Liver (tissue), 10 donors: ENCODE measurements around the gene ALG3. TPM values are rescaled to one million over a fixed set of nuclear protein-coding genes. Genes with fewer than 3 reads are reported as not detected.

Experiments used
- DNase-seq: peaks from one replicate; pipeline ENCODE4 v3.0.0-alpha.2; 2017; ENCODE audit warnings: low spot score
- H3K27ac ChIP-seq, 2 donors: one replicate each; pipeline ENCODE4 v1.7.0; 2013; ENCODE audit warnings: inconsistent platforms in 2 of 2, low read length in 2 of 2, control low read depth in 1 of 2, low read depth in 1 of 2, mild to moderate bottlenecking in 1 of 2
- H3K27me3 ChIP-seq, 4 donors: one replicate each; pipeline versions ENCODE4 v1.6.1 to v1.7.0; 2013; ENCODE audit warnings: low read length in 3 of 4, inconsistent platforms in 1 of 4, mild to moderate bottlenecking in 1 of 4, moderate library complexity in 1 of 4; ENCODE audit not compliant: control insufficient read depth in 4 of 4, insufficient read depth in 4 of 4
- H3K36me3 ChIP-seq, 4 donors: one replicate each; pipeline versions ENCODE4 v1.6.1 to v1.7.0; 2013; ENCODE audit warnings: low read length in 3 of 4, mild to moderate bottlenecking in 3 of 4, low read depth in 1 of 4, moderate library complexity in 1 of 4; ENCODE audit not compliant: control insufficient read depth in 4 of 4, insufficient read depth in 3 of 4
- H3K4me1 ChIP-seq, 4 donors: one replicate each; pipeline versions ENCODE4 v1.6.1 to v1.7.0; 2013; ENCODE audit warnings: low read length in 3 of 4, mild to moderate bottlenecking in 3 of 4, moderate library complexity in 1 of 4; ENCODE audit not compliant: control insufficient read depth in 4 of 4, insufficient read depth in 4 of 4
- H3K4me3 ChIP-seq, 3 donors: one replicate each; pipeline versions ENCODE4 v1.6.1 to v1.7.0; 2013; ENCODE audit warnings: low read length in 3 of 3, control low read depth in 1 of 3, low read depth in 1 of 3, mild to moderate bottlenecking in 1 of 3
- H3K9ac ChIP-seq, 2 donors: one replicate each; pipeline ENCODE4 v1.7.0; 2013; ENCODE audit warnings: low read length in 2 of 2, mild to moderate bottlenecking in 2 of 2, moderate library complexity in 2 of 2, control low read depth in 1 of 2, low read depth in 1 of 2
- H3K9me3 ChIP-seq, 4 donors: one replicate each; pipeline versions ENCODE4 v1.6.1 to v1.7.0; 2013; ENCODE audit warnings: low read length in 3 of 4; ENCODE audit not compliant: control insufficient read depth in 4 of 4
- EGR1 ChIP-seq, 2 donors: IDR thresholded peaks; 2 replicates each; pipeline ENCODE4 v1.6.1; 2016 to 2018; ENCODE audit warnings: antibody characterized with exemption in 2 of 2, low read depth in 2 of 2
- FOXA1 ChIP-seq: IDR thresholded peaks from 2 replicates; pipeline ENCODE4 v1.6.1; 2016; ENCODE audit warnings: antibody characterized with exemption
- FOXA2 ChIP-seq: IDR thresholded peaks from 2 replicates; pipeline ENCODE4 v1.6.1; 2016; ENCODE audit warnings: antibody characterized with exemption
- GABPA ChIP-seq, 2 donors: IDR thresholded peaks in 1 of 2; conservative IDR thresholded peaks in 1 of 2; 2 replicates each; pipeline ENCODE4 v1.6.1; 2016; ENCODE audit warnings: antibody characterized with exemption in 2 of 2, mild to moderate bottlenecking in 1 of 2, moderate library complexity in 1 of 2
- NR2F2 ChIP-seq: IDR thresholded peaks from 2 replicates; pipeline ENCODE4 v1.6.1; 2016; ENCODE audit warnings: antibody characterized with exemption
- RAD21 ChIP-seq, 2 donors: IDR thresholded peaks; 2 replicates each; pipeline ENCODE4 v1.6.1; 2016; ENCODE audit warnings: antibody characterized with exemption in 2 of 2, mild to moderate bottlenecking in 2 of 2
- WGBS: extraction: QIAGEN DNeasy Blood & Tissue Kit; methylation state at CpG from one replicate; pipeline ENCODE4 v1.1.7; 2013; 5-methylcytosine and 5-hydroxymethylcytosine counted together
- polyA plus RNA-seq, 2 donors: library from polyadenylated mRNA; stranded (reverse) in 1 of 2; unstranded in 1 of 2; fragments of 200-250 nt in 1 of 2; fragments of >200 nt in 1 of 2; fragmentation: Nextera tagmentation in 1 of 2; extraction: Ambion mirVana in 1 of 2; gene quantifications; one replicate each; pipeline versions ENCODE4 v1.2.1 to v1.2.3, GENCODE V29; 2013 to 2015
- small RNA-seq: library from RNA; depleted of rRNA; stranded (forward); fragments of <200 nt; gene quantifications from one replicate; pipeline ENCODE3, GENCODE V24; 2014
- total RNA-seq, 2 donors: library from RNA; depleted of rRNA; stranded (reverse); fragments of >200 nt; gene quantifications; one replicate each; pipeline ENCODE4 v1.2.3, GENCODE V29; 2014
- TF ChIP-seq, protein P1 (sequence below): IDR thresholded peaks from 2 replicates; pipeline ENCODE4 v1.6.1; 2016; ENCODE audit warnings: antibody characterized with exemption, mild to moderate bottlenecking
- TF ChIP-seq, protein P2 (sequence below): IDR thresholded peaks from 2 replicates; pipeline ENCODE4 v1.6.1; 2016; ENCODE audit warnings: antibody characterized with exemption
- TF ChIP-seq, protein P3 (sequence below): IDR thresholded peaks from 2 replicates; pipeline ENCODE4 v1.6.1; 2016; ENCODE audit warnings: antibody characterized with exemption
- TF ChIP-seq, protein P4 (sequence below): IDR thresholded peaks from 2 replicates; pipeline ENCODE4 v1.6.1; 2016; ENCODE audit warnings: antibody characterized with exemption
- donor health status: healthy.
- donor health status: healthy.
- donor health status: healthy.
- donor health status: healthy.
- donor health status: healthy.

Gene ALG3
- total and polyA plus RNA-seq, 4 donors, result 27.7 to 78.6 (median 64.5) TPM

DNA sequence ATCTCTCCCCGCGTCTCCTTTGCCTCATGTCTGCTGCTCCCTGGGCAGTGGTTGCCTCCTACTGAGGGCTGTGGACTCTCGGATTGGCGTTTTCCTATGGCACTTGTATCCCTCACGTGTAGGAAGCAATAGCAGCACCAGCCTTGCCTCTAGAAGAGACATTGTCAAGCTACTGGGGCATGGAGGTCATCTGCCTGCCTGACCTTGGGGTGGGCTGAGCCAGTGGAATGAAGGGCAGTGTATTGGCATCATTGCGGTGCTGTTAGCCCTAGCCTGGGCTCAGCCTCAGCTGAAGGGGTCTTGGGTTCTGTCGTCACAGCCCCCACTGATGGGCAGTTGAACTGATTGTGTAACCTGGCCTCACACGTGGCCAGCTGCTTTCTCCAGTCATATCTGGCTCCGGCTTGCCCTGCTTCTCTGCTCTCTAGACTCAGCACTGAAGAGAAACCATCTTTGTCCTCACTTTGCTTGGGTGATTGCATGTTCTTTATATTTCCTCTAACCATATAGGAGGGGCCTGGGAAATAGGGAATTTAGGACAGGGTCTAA, 54.7 kb downstream of the ALG3 start (continued):
- TF ChIP-seq, protein P1, sequence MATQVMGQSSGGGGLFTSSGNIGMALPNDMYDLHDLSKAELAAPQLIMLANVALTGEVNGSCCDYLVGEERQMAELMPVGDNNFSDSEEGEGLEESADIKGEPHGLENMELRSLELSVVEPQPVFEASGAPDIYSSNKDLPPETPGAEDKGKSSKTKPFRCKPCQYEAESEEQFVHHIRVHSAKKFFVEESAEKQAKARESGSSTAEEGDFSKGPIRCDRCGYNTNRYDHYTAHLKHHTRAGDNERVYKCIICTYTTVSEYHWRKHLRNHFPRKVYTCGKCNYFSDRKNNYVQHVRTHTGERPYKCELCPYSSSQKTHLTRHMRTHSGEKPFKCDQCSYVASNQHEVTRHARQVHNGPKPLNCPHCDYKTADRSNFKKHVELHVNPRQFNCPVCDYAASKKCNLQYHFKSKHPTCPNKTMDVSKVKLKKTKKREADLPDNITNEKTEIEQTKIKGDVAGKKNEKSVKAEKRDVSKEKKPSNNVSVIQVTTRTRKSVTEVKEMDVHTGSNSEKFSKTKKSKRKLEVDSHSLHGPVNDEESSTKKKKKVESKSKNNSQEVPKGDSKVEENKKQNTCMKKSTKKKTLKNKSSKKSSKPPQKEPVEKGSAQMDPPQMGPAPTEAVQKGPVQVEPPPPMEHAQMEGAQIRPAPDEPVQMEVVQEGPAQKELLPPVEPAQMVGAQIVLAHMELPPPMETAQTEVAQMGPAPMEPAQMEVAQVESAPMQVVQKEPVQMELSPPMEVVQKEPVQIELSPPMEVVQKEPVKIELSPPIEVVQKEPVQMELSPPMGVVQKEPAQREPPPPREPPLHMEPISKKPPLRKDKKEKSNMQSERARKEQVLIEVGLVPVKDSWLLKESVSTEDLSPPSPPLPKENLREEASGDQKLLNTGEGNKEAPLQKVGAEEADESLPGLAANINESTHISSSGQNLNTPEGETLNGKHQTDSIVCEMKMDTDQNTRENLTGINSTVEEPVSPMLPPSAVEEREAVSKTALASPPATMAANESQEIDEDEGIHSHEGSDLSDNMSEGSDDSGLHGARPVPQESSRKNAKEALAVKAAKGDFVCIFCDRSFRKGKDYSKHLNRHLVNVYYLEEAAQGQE, result no peak
- TF ChIP-seq, protein P2, sequence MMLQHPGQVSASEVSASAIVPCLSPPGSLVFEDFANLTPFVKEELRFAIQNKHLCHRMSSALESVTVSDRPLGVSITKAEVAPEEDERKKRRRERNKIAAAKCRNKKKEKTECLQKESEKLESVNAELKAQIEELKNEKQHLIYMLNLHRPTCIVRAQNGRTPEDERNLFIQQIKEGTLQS, result no peak
- TF ChIP-seq FOXA2 (no peak), FOXA1 (no peak), RAD21 (IDR thresholded peaks at IDR 0.05) (no peak), GABPA (IDR thresholded peaks at IDR 0.05 in 1 of 2, conservative IDR thresholded peaks at IDR 0.05 in 1 of 2) (no peak)

DNA sequence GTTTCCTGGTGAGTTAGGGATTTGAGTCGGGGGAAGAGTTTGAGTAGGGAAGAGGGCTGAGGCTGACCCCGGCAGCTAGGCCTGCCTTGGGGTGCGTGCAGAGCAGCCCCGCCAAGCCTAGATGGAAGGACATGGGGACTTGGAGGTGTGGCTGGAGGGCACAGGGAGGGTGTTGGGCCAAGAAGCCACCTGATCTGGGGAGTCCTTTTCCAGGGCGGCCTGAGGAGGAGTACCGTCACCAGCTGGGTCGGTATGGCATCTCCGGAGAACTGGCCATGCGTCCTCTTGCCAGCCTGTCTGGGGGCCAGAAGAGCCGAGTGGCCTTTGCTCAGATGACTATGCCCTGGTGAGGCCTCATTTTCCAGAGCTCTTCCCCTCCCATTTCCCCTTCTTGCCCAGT, 55.9 kb downstream of the ALG3 start:
- peaks cover 0 to 8% (median under 1%) of the 10 kb centered on the region in 4 donors for H3K4me1 ChIP-seq
- DNase-seq, result no peak
- H3K27me3 ChIP-seq, result no peaks in the 10 kb centered on the region
- WGBS, result 95% methylated on average over 10 of the region's 10 CpGs
- no peak overlapping the region for H3K9ac ChIP-seq
- TF ChIP-seq FOXA2 (no peak), EGR1 (IDR thresholded peaks at IDR 0.05; ENCODE audit: low read depth in 2 of 2) (no peak), NR2F2 (no peak)
- TF ChIP-seq, protein P3, sequence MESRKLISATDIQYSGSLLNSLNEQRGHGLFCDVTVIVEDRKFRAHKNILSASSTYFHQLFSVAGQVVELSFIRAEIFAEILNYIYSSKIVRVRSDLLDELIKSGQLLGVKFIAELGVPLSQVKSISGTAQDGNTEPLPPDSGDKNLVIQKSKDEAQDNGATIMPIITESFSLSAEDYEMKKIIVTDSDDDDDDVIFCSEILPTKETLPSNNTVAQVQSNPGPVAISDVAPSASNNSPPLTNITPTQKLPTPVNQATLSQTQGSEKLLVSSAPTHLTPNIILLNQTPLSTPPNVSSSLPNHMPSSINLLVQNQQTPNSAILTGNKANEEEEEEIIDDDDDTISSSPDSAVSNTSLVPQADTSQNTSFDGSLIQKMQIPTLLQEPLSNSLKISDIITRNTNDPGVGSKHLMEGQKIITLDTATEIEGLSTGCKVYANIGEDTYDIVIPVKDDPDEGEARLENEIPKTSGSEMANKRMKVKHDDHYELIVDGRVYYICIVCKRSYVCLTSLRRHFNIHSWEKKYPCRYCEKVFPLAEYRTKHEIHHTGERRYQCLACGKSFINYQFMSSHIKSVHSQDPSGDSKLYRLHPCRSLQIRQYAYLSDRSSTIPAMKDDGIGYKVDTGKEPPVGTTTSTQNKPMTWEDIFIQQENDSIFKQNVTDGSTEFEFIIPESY, result no peak
- TF ChIP-seq, protein P2, result no peak
- TF ChIP-seq, protein P4, sequence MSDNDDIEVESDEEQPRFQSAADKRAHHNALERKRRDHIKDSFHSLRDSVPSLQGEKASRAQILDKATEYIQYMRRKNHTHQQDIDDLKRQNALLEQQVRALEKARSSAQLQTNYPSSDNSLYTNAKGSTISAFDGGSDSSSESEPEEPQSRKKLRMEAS, result no peak
- H3K27ac ChIP-seq, result no peak overlapping the region
- H3K36me3 ChIP-seq, result peaks cover 28 to 77% (median 64%) of the 10 kb centered on the region in 4 donors
- H3K4me3 ChIP-seq, result no peak overlapping the region
- H3K9me3 ChIP-seq, result no peaks in the 10 kb centered on the region

Small RNAs within 50 kb of the gene (small RNA-seq; reads per million reads assigned to genes)
- gene MIR1224, result not detected

Other genes starting within 250 kb of the ALG3 start
- gene ABCC5, start 231.1 kb downstream of the ALG3 start, total RNA-seq, result 10 to 100 TPM; 12.5 to 35.7 TPM
- 1 to 10 TPM; 2.8 to 3.7 TPM for gene ABCC5, start 231.1 kb downstream of the ALG3 start, polyA plus RNA-seq
- gene HTR3D, start 217.2 kb downstream of the ALG3 start, total RNA-seq, result not detected
- not detected for gene HTR3D, start 217.2 kb downstream of the ALG3 start, polyA plus RNA-seq
- gene HTR3C, start 195.9 kb downstream of the ALG3 start, total RNA-seq, result not detected
- gene HTR3C, start 195.9 kb downstream of the ALG3 start, polyA plus RNA-seq, result not detected
- gene HTR3E, start 151.9 kb downstream of the ALG3 start, total RNA-seq, result not detected
- gene HTR3E, start 151.9 kb downstream of the ALG3 start, polyA plus RNA-seq, result not detected
- gene EIF2B5, start 113.6 kb downstream of the ALG3 start, total RNA-seq, result 10 to 100 TPM; 28.2 to 34.3 TPM
- 10 to 100 TPM; 19.0 to 20.6 TPM for gene EIF2B5, start 113.6 kb downstream of the ALG3 start, polyA plus RNA-seq
- 10 to 100 TPM; 19.2 to 26.3 TPM for gene DVL3, start 93.6 kb downstream of the ALG3 start, total RNA-seq
- 10 to 100 TPM in 1 of 2 donors, 1 to 10 TPM in 1; 8.6 to 15.7 TPM for gene DVL3, start 93.6 kb downstream of the ALG3 start, polyA plus RNA-seq
- 100 to 1,000 TPM; 114 to 200 TPM for gene AP2M1, start 74.1 kb downstream of the ALG3 start, total RNA-seq
- gene AP2M1, start 74.1 kb downstream of the ALG3 start, polyA plus RNA-seq, result 100 to 1,000 TPM in 1 of 2 donors, 10 to 100 TPM in 1; 71.9 to 155 TPM
- 10 to 100 TPM; 28.1 to 59.2 TPM for gene ABCF3, start 62.8 kb downstream of the ALG3 start, total RNA-seq
- 10 to 100 TPM; 29.7 to 37.8 TPM for gene ABCF3, start 62.8 kb downstream of the ALG3 start, polyA plus RNA-seq
- under 1 TPM; under 0.01 to 0.14 TPM for gene VWA5B2, start 19.4 kb downstream of the ALG3 start, total RNA-seq
- under 1 TPM in 1 of 2 donors, not detected in 1; 0.08 TPM for gene VWA5B2, start 19.4 kb downstream of the ALG3 start, polyA plus RNA-seq
- gene EEF1AKMT4, start 710 bp upstream of the ALG3 start, total RNA-seq, result 10 to 100 TPM in 1 of 2 donors, 1 to 10 TPM in 1; 2.1 to 11.0 TPM
- gene EEF1AKMT4, start 710 bp upstream of the ALG3 start, polyA plus RNA-seq, result 10 to 100 TPM; 10.6 to 13.9 TPM
- not detected for gene CAMK2N2, start 12.6 kb upstream of the ALG3 start, total RNA-seq
- gene CAMK2N2, start 12.6 kb upstream of the ALG3 start, polyA plus RNA-seq, result under 1 TPM in 1 of 2 donors, not detected in 1; 0.61 TPM
- gene ECE2, start 27.1 kb upstream of the ALG3 start, total RNA-seq, result not detected
- not detected for gene ECE2, start 27.1 kb upstream of the ALG3 start, polyA plus RNA-seq
- 100 to 1,000 TPM; 200 to 213 TPM for gene PSMD2, start 50.3 kb upstream of the ALG3 start, total RNA-seq
- 100 to 1,000 TPM in 1 of 2 donors, 10 to 100 TPM in 1; 77.5 to 122 TPM for gene PSMD2, start 50.3 kb upstream of the ALG3 start, polyA plus RNA-seq
- 100 to 1,000 TPM; 162 to 329 TPM for gene EIF4G1, start 65.6 kb upstream of the ALG3 start, total RNA-seq
- gene EIF4G1, start 65.6 kb upstream of the ALG3 start, polyA plus RNA-seq, result 100 to 1,000 TPM; 140 to 253 TPM
- gene FAM131A, start 88.6 kb upstream of the ALG3 start, total RNA-seq, result 1 to 10 TPM; 3.5 to 5.7 TPM
- gene FAM131A, start 88.6 kb upstream of the ALG3 start, polyA plus RNA-seq, result 1 to 10 TPM in 1 of 2 donors, under 1 TPM in 1; 0.81 to 1.9 TPM
- 1 to 10 TPM; 3.6 to 3.9 TPM for gene CLCN2, start 112.6 kb upstream of the ALG3 start, total RNA-seq
- gene CLCN2, start 112.6 kb upstream of the ALG3 start, polyA plus RNA-seq, result 1 to 10 TPM; 1.1 to 1.6 TPM
- gene POLR2H, start 112.7 kb upstream of the ALG3 start, total RNA-seq, result 10 to 100 TPM; 25.7 to 55.7 TPM
- 10 to 100 TPM; 43.1 to 43.9 TPM for gene POLR2H, start 112.7 kb upstream of the ALG3 start, polyA plus RNA-seq
- 1 to 10 TPM; 3.9 to 6.0 TPM for gene THPO, start 129.2 kb upstream of the ALG3 start, total RNA-seq
- 10 to 100 TPM; 11.9 to 14.4 TPM for gene THPO, start 129.2 kb upstream of the ALG3 start, polyA plus RNA-seq
- gene CHRD, start 131.1 kb upstream of the ALG3 start, total RNA-seq, result 10 to 100 TPM; 21.7 to 66.4 TPM
- gene CHRD, start 131.1 kb upstream of the ALG3 start, polyA plus RNA-seq, result 10 to 100 TPM in 1 of 2 donors, 1 to 10 TPM in 1; 9.2 to 48.1 TPM